Tongue (tissue), 2 donors: Measurements from ENCODE around the gene TCP11L2. TPM values are rescaled to one million over a fixed set of nuclear protein-coding genes. Genes with fewer than 3 reads are reported as not detected.
"Not testable (repeated sequence)": the region's sequence is repeated elsewhere in the genome, so short reads cannot be mapped to it uniquely, and the experiment has no call there.

Experiments used
- DNase-seq: peaks from one replicate; pipeline ENCODE4 v3.0.0-alpha.2; 2015
- total RNA-seq: library from RNA; depleted of rRNA; stranded (reverse); fragments of >200 nt; gene quantifications from one replicate; pipeline ENCODE4 v1.2.3, GENCODE V29; 2014

TCP11L2 gene
- total RNA-seq, 1 donor from 2014 or later: 89.7 TPM

- no peak for DNase-seq
These were observed 18.0 kb upstream of the TCP11L2 start for GRCh38 chr12:106284358-106285105.

DNA sequence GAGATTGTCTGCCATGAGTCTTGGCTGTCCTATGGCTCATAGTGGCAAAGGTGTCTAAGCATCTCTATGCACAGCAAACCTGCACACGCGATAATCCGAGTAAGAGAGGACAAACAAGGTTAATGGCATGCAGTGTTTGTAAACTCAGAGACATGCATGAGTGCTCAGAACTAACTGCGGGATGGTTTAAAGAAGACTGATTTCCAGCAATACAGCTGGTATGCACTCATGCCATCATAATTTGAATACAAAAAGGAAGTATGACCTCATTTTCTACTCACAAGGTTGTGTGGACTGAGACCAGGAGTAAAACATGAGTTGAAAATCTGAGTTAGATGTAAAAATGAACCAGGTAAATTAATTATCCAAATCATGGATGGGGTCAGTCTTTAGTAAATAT is 16.6 kb upstream of the TCP11L2 start:
- DNase-seq: no peak

DNA sequence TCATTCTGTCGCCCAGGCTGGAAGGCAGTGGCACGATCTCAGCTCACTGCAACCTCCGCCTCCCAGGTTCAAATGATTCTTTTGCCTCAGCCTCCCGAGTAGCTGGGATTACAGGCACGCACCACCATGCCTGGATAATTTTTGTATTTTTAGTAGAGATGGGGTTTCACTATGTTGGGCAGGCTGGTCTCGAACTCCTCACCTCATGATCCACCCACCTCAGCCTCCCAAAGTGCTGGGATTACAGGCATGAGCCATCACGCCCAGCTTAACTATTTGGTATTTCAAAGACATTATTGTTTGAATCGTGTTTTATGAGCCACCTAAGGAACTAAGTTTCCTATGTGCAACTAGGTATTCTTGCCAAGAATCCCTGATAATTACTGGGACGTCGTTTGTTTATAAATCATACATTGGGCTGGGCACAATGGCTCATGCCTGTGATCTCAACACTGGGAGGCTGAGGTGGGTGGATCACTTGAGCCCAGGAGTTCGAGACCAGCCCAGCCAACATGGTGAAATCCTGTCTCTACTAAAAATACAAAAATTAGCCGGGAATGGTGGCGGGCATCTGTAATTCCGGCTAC is 15.9 kb upstream of the TCP11L2 start:
- DNase-seq: not testable (repeated sequence)

DNA sequence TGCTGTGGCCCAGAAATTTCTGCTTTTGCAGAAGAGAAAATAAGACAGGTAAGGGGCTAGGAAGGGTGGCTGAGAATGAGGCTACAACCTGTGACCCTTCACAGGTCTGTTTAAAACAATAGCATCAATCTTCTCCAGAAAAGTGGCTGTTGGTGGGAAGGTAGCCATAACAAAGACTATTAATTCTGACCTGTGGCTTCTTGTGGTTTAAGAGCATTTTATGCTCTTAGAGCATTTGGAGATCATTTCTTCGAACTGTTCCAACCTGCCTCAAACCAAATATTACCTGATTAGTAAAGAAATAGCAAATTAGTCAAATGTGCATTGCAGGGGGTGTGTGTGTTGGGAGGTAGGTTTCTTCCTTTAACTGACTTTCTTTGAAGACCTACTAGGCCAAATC is 15.2 kb upstream of the TCP11L2 start:
- no peak for DNase-seq

GRCh38 chr12:106288101-106288493 is 14.4 kb upstream of the TCP11L2 start:
- DNase-seq: no peak

DNA sequence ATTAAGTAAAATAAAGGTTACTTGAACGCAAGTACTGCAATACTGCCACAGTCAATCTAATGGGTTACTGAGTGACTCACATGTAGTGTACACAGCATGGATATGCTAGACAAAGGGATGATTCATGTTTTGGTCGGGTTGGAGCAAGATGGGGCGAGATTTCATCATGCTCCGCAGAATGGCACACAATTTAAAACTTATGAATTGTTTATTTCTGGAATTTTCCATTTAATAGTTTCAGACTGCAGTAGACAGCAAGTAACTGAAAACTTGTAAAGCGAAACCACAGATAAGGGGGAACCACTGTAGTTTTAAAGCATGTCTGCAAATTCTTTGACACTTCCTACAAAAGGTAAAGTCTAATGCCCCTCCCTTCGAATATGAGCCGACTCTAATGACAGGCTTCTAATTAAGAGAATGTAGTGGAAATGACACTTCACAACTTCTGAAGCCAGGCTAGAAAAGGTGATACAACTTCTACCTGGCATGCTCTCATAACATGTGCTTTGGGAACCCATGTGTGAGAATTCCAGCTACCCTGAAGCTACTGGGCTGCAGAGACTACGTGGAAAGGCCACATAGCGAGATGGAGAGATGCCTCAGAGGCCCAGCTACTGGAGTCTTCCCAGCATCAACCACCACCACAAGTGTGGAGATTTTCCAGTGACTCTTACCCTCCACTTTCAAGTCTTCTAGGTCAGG is 13.9 kb upstream of the TCP11L2 start:
- DNase-seq: no peak

GRCh38 chr12:106289196-106289681 is 13.3 kb upstream of the TCP11L2 start:
- no peak for DNase-seq

GRCh38 chr12:106290666-106291065 is 11.9 kb upstream of the TCP11L2 start:
- no peak for DNase-seq

GRCh38 chr12:106291342-106291741 is 11.2 kb upstream of the TCP11L2 start:
- no peak for DNase-seq

GRCh38 chr12:106292339-106292738 is 10.2 kb upstream of the TCP11L2 start:
- no peak for DNase-seq

GRCh38 chr12:106296179-106296877 is 6.2 kb upstream of the TCP11L2 start:
- DNase-seq: no peak

GRCh38 chr12:106297075-106297474 is 5.5 kb upstream of the TCP11L2 start:
- no peak for DNase-seq

DNA sequence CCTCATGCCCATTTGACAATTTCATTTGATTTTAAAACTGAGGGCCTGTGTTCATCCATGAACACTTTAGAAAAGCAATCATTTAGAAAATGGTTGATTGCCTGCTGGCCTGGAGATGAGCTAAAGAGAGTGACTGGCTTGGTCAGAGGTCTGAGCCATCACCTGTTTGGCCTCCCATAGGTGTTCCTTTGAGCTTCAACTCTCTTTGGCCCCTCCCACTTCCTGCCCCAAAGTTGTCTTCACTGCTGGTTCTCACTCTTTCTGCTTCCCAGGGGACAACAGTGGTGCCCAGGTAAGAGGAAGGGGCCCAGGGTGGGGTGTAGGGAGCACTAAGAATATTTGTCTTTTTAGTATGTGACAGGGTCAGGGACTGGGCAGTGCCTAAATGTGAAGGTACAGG is 4.9 kb upstream of the TCP11L2 start:
- DNase-seq: no peak

- peak; percentile 36 for DNase-seq
These were observed 3.2 kb upstream of the TCP11L2 start for GRCh38 chr12:106299202-106299774.

GRCh38 chr12:106300761-106301160 is 1.8 kb upstream of the TCP11L2 start:
- DNase-seq: no peak

DNA sequence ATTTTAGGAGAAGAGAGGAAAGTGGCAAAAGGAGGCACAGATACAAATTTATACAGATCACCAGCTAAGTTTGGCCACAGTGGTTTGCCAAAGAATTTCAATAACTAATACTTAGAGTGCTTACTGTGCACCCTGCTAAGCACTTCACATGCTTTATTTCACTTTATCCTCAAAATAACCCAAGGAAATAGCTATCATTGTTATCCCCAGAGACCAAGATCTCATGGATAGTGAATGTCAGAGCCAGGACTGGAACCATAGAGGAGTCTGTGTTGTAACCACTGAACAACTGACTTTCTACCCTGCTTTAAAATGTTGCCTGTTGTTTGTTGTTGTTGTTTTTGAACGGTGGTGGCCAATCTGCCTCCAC is 1.3 kb upstream of the TCP11L2 start:
- DNase-seq: no peak

GRCh38 chr12:106301611-106302321 is 767 bp upstream of the TCP11L2 start:
- peak; percentile 76 for DNase-seq

GRCh38 chr12:106303202-106303820 is 778 bp downstream of the TCP11L2 start:
- DNase-seq: peak; percentile 94

GRCh38 chr12:106304001-106304421 is 1.5 kb downstream of the TCP11L2 start:
- peak; percentile 68 for DNase-seq

- no peak for DNase-seq
These were observed 2.3 kb downstream of the TCP11L2 start for GRCh38 chr12:106304797-106305196.

- no peak for DNase-seq
These were observed 2.8 kb downstream of the TCP11L2 start for GRCh38 chr12:106305376-106305775.
